Endothelial cell of umbilical vein (primary cell): Measurements from ENCODE around the gene ASPSCR1. TPM values are rescaled to one million over a fixed set of nuclear protein-coding genes. Genes with fewer than 3 reads are reported as not detected.

Experiments
- BruUV-seq: library from RNA; stranded (reverse); fragments of 400-500 nt; replicated peaks from 2 replicates; lab custom pipeline; 2021; lab: Mats Ljungman, UMichigan
- CTCF ChIA-PET: fragments of 300-600, 350-600 bp; sonication (Branson Sonifier 250); formaldehyde crosslinking; loops from one replicate; lab custom pipeline; 2021; ENCODE audit warnings: antibody characterized with exemption, inconsistent platforms; lab: Charles Lee
- POLR2A ChIA-PET: fragments of 300-600, 350-600 bp; sonication (Branson Sonifier 250); formaldehyde crosslinking; loops from one replicate; lab custom pipeline; 2021; ENCODE audit warnings: antibody characterized with exemption, inconsistent platforms; lab: Charles Lee
- DNase-seq: peaks from one replicate; pipeline ENCODE4 v3.0.0-alpha.2; 2011; ENCODE audit warnings: low read depth, low spot score
- FAIRE-seq: peaks from 2 replicates; lab custom pipeline; 2011; peaks lifted over from hg19 to GRCh38; lab: Jason Lieb, UNC
- H2AFZ ChIP-seq: 2 replicates; pipeline ENCODE4 v1.6.0; 2012; ENCODE audit warnings: low read depth, low read length, control low read depth, inconsistent platforms
- H3K27ac ChIP-seq: 2 replicates; pipeline ENCODE4 v1.5.1; 2011; ENCODE audit warnings: low read depth, mild to moderate bottlenecking, control low read depth, low read length, moderate library complexity; ENCODE audit not compliant: insufficient read depth
- H3K27me3 ChIP-seq, 2 experiments: 2 replicates each; pipeline versions ENCODE4 v1.6.0 to v1.6.1; 2011; ENCODE audit warnings: low read length in 2 of 2, mixed read lengths in 1 of 2; ENCODE audit not compliant: control insufficient read depth in 2 of 2, insufficient read depth in 2 of 2
- H3K36me3 ChIP-seq, 2 experiments: 2 replicates in 1 of 2; 3 replicates in 1 of 2; pipeline ENCODE4 v1.5.1; 2011; ENCODE audit warnings: low read length in 2 of 2, mild to moderate bottlenecking in 1 of 2, moderate library complexity in 1 of 2; ENCODE audit not compliant: control insufficient read depth in 2 of 2, insufficient read depth in 2 of 2; ENCODE audit errors: extremely low read depth in 1 of 2
- H3K4me1 ChIP-seq: 3 replicates; pipeline ENCODE4 v1.5.1; 2011; ENCODE audit warnings: mild to moderate bottlenecking, low read length; ENCODE audit not compliant: control insufficient read depth, insufficient read depth; ENCODE audit errors: extremely low read depth
- H3K4me2 ChIP-seq: 2 replicates; pipeline ENCODE4 v1.6.1; 2011; ENCODE audit warnings: low read length, control low read depth, mixed read lengths; ENCODE audit not compliant: insufficient read depth
- H3K4me3 ChIP-seq, 3 experiments: fragments of 200-600 bp in 1 of 3; sonication (generic), shearing (Covaris generic) in 1 of 3; replicated peaks in 1 of 3; 2 replicates each; pipeline ENCODE4 v1.5.1; 2011 to 2016; ENCODE audit warnings: control low read depth in 3 of 3, low read length in 3 of 3, mild to moderate bottlenecking in 2 of 3, inconsistent platforms in 1 of 3, low read depth in 1 of 3, moderate library complexity in 1 of 3; ENCODE audit not compliant: insufficient read depth in 1 of 3
- H3K79me2 ChIP-seq: 2 replicates; pipeline ENCODE4 v1.6.0; 2012; ENCODE audit warnings: low read length, inconsistent platforms; ENCODE audit not compliant: control insufficient read depth, insufficient read depth
- H3K9ac ChIP-seq: replicated peaks from 2 replicates; pipeline ENCODE3; 2011; ENCODE audit warnings: low read length, control low read depth; ENCODE audit not compliant: insufficient read depth; ENCODE audit errors: extremely low read depth
- H3K9me1 ChIP-seq: replicated peaks from 3 replicates; pipeline ENCODE4 v1.6.0; 2011; ENCODE audit warnings: mild to moderate bottlenecking, low read length; ENCODE audit not compliant: control insufficient read depth, insufficient read depth; ENCODE audit errors: extremely low read depth
- H3K9me3 ChIP-seq: replicated peaks from 2 replicates; pipeline ENCODE4 v1.5.1; 2012; ENCODE audit warnings: low read length, inconsistent platforms; ENCODE audit not compliant: control insufficient read depth, insufficient read depth
- H4K20me1 ChIP-seq: replicated peaks from 2 replicates; pipeline ENCODE3; 2011; ENCODE audit warnings: mild to moderate bottlenecking, low read length; ENCODE audit not compliant: control insufficient read depth, insufficient read depth; ENCODE audit errors: extremely low read depth
- CTCF ChIP-seq, 2 donors: IDR thresholded peaks; 1 replicate in 1 of 2; 2 replicates in 1 of 2; pipeline ENCODE4 v1.5.1; 2011; ENCODE audit warnings: low read length in 2 of 2, mild to moderate bottlenecking in 2 of 2, moderate library complexity in 2 of 2, control low read depth in 1 of 2, inconsistent platforms in 1 of 2, low read depth in 1 of 2; ENCODE audit not compliant: insufficient read depth in 1 of 2; ENCODE audit errors: extremely low read depth in 1 of 2
- FOS ChIP-seq: IDR thresholded peaks from 2 replicates; pipeline ENCODE4 v1.6.1; 2011; ENCODE audit warnings: mild to moderate bottlenecking, low read length, moderate library complexity, borderline replicate concordance; ENCODE audit not compliant: insufficient read depth
- GATA2 ChIP-seq: IDR thresholded peaks from 2 replicates; pipeline ENCODE4 v1.7.0; 2011; ENCODE audit warnings: low read depth, mild to moderate bottlenecking, moderate library complexity, mixed read lengths, low read length; ENCODE audit not compliant: insufficient read length, insufficient read depth
- MAX ChIP-seq: IDR thresholded peaks from 2 replicates; pipeline ENCODE4 v1.6.1; 2011; ENCODE audit not compliant: insufficient read depth, insufficient read length
- MYC ChIP-seq: IDR thresholded peaks from one replicate; pipeline ENCODE4 v1.6.1; 2011; ENCODE audit warnings: mild to moderate bottlenecking, low read depth, low read length
- POLR2AphosphoS5 ChIP-seq: IDR thresholded peaks from 2 replicates; pipeline ENCODE4 v1.6.1; 2012; ENCODE audit warnings: low read depth, mild to moderate bottlenecking, control low read depth, low read length, moderate library complexity; ENCODE audit not compliant: insufficient read depth
- dilution Hi-C: fragments of 300-500 bp; cut with MboI; formaldehyde crosslinking; loops from one replicate; pipeline ENCODE4 v1.15.0; 2019; ENCODE audit warnings: low sequenced_read_pairs; ENCODE audit not compliant: extremely low pct_ligation_motif_present
- intact Hi-C: fragments of 100-400 bp; cut with micrococcal nuclease; formaldehyde crosslinking; loops from one replicate; pipeline ENCODE4 v1.10.0; 2022
- polyA plus RNA-seq, 4 experiments: library from polyadenylated mRNA; depleted of rRNA in 3 of 4; stranded (reverse) in 3 of 4; unstranded in 1 of 4; fragments of >200 nt; gene quantifications; 2 replicates each; pipeline versions ENCODE4 v1.2.1 to v1.2.3, GENCODE V29; 2011 to 2012; ENCODE audit warnings: missing spikeins in 1 of 4
- total RNA-seq: library from RNA; stranded (reverse); gene quantifications from 2 replicates; pipeline ENCODE4 v1.2.3, GENCODE V29; 2021

Gene ASPSCR1
- total and polyA plus RNA-seq, 2 donors (not counting 3 experiments of a cell fraction or from before 2014, with no cell fraction given), result 24.8 to 36.5 TPM

GRCh38 chr17:82016875-82017459 lies 39.5 kb downstream of the ASPSCR1 start:
- no peak overlapping the region for H3K27ac ChIP-seq
- dilution Hi-C loops (no loop called here), intact Hi-C loops (no loop called here)
- no peak for FAIRE-seq
- H3K9ac ChIP-seq, result no peak overlapping the region
- CTCF ChIA-PET, result interaction anchor here (2.6 to 9.1 kb wide), 2 partner anchors 13 to 57 kb away, joined by 8 to 345 read pairs; partner anchors contain the start of gene NOTUM
- POLR2A ChIA-PET, result no interaction called here
- no peak overlapping the region for H2AFZ ChIP-seq
- H3K79me2 ChIP-seq, result peaks cover under 1% of the 10 kb centered on the region
- H4K20me1 ChIP-seq, result no peaks in the 10 kb centered on the region
- TF ChIP-seq CTCF (IDR thresholded peaks at IDR 0.05; ENCODE audit: extremely low read depth in 1 of 2, insufficient read depth in 1 of 2, low read depth in 1 of 2, low read length in 2 of 2) (no peak), MYC (no peak), GATA2 (no peak), MAX (no peak), FOS (no peak), POLR2AphosphoS5 (no peak)
- peaks cover 5% of the 10 kb centered on the region for H3K4me1 ChIP-seq
- no peaks in the 10 kb centered on the region for H3K27me3 ChIP-seq
- no peak overlapping the region for H3K4me3 ChIP-seq
- H3K36me3 ChIP-seq, result no peaks in the 10 kb centered on the region
- DNase-seq, result no peak
- no peaks in the 10 kb centered on the region for H3K9me3 ChIP-seq
- H3K4me2 ChIP-seq, result no peak overlapping the region
- H3K9me1 ChIP-seq, result no peaks in the 10 kb centered on the region
- no TSS peak for BruUV-seq
